HL-60/S4 (cell line): ENCODE data around the gene SCAMP5.

Experiments
- in situ Hi-C: fragments of 300-500 bp; cut with MboI; formaldehyde crosslinking; loops from 2 replicates; pipeline ENCODE4 v1.14.3; 2022; ENCODE audit warnings: low sequenced_read_pairs

The SCAMP5 gene

DNA sequence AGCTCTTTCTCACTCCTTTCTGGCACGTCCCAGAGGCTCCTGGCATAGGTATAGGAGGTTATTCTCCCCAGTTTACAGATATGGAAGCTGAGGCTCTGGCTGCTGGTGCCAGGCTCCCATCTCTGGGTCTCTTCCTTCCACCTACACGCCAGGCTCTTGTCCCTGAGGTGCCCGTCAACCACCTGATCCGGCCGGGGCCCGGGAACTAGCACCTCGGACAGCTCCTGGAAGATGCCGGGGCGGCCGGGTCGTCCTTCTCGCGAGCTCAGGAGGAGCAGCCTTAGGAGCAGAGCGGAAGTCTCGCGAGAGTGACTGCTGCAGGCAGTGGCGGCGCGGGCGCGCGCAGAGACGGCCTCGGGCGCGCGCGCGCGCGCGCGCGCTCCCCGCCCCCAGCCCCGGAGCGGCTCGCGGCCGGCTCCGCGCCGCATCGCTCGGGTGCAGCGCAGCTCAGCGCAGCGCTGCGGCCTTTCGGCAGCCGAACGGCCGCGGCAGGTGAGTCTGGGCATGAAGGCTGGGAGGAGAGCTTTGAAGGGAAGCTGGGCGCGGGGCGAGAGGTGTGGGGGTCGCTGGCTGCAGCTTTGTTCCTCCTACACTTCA is at the start of gene SCAMP5:
TSS of gene SCAMP5 (plus strand) at position 382 of the 597 bp plus-strand sequence. CDS start 16,277 bp downstream, outside the sequence.
- in situ Hi-C loops = no loop called here

- in situ Hi-C loops = loop anchor here (25.0 kb wide), 1 partner anchor 563 kb away; no protein-coding TSS in a partner anchor
Measured at GRCh38 chr15:74950078-74950908, 45.1 kb upstream of the SCAMP5 start.

DNA sequence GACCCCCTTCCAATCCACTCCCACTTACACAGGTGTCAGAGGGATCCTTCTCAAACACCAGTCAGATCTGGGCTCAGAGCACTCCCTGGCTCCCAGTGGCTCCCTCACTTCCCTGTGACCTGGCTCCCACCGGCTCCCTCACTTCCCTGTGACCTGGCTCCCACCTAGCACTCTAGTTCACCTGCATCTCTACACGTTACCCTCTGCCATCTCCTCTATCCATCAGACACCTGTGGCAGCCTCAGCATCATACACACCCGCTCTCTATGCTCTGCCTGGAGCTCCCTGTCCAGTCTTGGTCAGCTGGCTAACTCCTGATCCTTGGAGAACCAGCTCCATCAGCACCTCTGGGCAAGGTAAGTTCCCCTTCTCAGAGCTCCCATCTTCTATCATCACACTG is 44.4 kb upstream of the SCAMP5 start:
- in situ Hi-C loops = loop anchor here (25.0 kb wide), 1 partner anchor 564 kb away; no protein-coding TSS in a partner anchor

DNA sequence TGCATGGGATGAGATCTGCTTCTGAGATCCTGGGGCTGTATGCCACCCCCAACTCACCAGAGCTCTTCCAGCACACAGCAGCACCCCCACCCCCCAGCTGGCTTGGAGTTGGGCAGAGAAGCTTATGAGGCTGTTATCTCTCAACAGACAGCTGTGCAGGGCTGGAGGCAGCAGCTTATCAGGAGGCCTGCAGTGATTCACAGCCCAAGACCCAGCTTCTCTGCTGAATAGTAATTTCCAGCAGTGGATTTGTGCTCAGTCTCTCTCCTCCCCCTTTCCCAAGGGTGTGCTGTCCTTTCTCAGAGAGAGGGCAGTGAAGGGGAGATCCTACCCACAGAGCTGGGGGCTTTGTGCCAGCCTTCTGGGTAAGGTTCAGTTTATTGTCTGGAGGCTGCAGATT is 40.8 kb upstream of the SCAMP5 start:
- in situ Hi-C loops = loop anchor here (25.0 kb wide), 1 partner anchor 567 kb away; no protein-coding TSS in a partner anchor

DNA sequence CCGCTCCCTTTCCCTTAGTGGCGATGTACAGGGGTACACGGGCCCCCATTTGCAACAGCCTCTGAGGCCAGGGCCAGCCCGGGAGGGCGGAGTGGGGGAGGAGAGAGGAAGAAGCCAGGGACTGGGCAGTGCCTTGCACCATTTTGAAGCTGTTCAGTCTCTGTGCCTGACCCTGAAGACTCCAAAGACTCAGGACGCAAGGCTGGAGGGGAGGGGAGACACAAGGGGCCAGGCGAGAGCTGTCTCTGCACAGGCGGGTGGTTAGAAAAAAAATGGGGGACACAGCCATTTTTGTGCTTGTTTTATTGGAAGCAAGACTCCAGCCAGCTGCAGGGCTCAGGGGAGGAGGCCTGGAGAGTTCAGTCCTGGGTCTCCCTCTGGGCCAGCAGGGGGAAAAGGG is 40.3 kb upstream of the SCAMP5 start:
- in situ Hi-C loops = loop anchor here (25.0 kb wide), 1 partner anchor 568 kb away; no protein-coding TSS in a partner anchor

DNA sequence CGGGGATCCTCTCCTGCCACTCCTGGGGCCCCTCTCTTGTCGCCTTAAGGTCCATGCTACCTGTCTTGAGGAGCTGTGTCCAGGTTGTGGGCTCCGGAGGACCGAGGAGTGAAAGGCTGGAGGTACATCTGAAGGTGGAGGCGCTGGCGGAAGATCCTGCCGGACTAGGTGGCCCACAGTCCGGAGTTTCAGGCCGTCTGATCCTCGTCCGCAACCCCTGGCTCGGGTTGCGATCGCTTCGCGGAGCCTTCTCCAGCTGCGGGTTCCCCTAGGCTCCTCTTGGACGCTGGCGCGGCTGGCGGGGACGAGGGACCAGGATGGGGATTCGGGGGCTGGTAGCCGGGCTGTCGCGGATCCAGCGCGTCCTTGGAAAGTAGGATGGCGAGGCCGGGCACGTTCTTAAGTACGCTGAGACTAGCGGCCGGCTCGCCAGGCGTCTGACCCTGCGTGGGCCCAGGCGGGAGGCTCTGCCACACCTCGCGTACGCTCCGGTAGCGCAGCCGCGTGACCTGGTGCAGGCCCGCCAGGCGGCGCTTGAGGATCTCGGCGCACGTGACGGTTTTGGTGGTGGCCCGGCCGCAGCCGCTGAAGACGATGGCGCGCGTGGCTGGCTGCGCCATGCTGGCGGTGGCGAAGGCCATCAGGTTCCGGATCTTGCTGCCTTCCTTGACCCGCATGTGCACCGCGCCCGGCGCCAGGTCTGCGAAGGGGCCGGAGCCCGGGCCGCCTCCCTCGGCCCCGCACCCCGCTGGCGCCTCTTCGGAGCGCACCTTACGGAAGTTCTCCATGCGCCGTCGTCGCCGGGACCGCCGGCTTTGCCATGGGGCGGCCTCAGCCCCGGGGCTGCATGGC is 39.3 kb upstream of the SCAMP5 start:
- in situ Hi-C loops = loop anchor here (25.0 kb wide), 1 partner anchor 569 kb away; no protein-coding TSS in a partner anchor

DNA sequence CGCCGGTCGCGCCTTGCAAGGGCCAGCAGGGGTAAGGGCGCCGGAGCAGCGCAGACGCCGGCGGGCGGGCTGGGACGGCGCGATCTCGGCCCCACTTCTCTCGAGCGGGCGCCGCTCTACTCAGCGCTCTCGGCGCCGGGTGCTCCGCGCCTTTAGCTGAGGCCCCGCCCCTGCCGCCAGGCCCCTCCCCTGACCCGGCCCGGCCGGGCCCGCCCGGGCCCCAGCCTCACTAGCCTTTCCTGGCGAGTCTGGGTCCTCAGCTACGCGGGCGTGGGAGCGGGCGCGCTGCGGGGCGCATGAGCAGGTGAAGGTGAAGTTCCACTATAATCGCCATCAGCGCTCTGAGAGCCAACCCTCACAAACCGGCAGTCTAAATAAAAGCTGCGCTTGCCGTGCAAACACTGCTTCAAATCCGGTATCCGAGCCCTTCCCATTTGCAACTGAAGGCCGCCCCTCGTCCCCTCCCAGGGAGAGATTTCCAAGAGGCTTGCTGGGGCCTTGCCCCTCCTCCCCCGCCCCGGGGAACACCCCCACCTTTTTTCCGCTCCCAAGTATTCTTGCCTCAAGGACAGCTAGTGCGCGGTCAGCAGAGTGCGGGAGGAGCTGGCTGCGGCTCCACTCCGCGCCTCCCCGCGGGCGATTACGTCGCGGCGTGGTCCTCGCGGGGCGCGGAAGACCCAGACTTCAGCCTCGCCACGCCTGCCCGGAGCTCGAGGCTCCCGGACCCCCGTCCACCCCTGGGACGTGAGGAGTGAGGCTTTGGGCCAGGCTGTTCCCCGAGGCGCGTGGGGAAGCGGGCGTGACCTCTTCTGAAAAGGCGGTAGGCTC is 38.5 kb upstream of the SCAMP5 start, which contains the start of gene RPP25:
TSS of gene RPP25 (minus strand) at position 125 of the 828 bp plus-strand sequence. CDS start 189 bp downstream, outside the sequence.
- in situ Hi-C loops = loop anchor here (25.0 kb wide), 1 partner anchor 570 kb away; no protein-coding TSS in a partner anchor

DNA sequence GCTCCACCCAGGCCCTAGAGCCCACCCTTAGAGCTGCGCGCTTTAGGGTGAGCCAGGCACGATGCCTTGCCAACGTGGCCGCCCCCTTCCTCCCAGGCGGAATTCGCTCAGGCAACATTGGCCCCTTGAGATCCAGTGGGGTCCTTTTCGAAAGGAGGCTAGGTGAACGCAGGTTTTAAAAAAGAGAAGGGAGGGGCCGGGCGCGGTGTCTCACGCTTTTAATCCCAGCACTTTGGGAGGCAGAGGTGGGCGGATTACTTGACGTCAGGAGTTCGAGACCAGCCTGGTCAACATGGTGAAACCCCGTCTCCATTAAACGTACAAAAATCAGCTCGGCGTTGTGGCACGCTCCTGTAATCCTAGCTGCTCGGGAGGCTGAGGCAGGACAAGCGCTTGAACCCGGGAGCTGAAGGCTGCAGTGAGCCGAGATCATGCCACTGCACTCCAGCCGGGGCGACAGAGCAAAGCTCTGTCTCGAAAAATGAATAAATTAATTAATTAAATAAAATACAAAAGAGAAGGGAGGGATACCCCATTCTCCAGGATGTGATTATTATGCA is 37.8 kb upstream of the SCAMP5 start:
- in situ Hi-C loops = loop anchor here (25.0 kb wide), 1 partner anchor 570 kb away; no protein-coding TSS in a partner anchor

GRCh38 chr15:74958320-74958907 is 36.9 kb upstream of the SCAMP5 start:
- in situ Hi-C loops = loop anchor here (25.0 kb wide), 1 partner anchor 571 kb away; no protein-coding TSS in a partner anchor

DNA sequence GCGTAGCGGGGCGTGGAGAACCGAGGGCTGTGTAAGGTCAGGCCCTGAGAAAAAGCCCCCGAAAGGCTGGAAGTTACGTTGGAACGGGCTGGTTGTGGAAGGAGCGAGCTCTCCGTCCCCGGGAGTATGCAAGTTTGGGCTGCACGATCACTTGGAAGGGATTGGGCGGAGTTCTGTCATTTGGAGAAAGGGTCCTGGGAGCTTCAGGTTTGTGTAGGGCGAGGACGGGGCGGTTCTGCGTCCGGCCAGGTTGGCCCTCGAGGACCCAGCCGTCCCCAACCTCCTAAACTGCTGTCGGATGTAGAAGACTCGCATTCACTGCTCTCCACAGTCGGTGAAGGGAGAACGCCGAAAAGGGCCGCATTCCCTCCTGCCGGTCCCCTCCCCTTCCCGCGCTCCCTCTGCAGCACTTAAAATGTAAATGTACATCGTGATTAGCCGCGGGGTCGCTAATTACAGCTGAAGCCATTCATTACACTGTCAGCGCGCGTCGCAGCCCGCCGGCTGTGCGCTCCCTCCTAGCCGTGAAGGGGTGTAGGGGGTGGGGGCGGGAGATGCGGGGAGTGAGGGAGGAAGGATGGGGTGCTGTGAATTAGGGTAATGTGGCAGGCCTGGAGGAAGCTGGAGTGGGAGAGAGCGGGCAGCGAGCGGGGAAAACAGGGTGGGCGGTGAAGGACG is 36.3 kb upstream of the SCAMP5 start:
- in situ Hi-C loops = loop anchor here (25.0 kb wide), 1 partner anchor 572 kb away; no protein-coding TSS in a partner anchor

GRCh38 chr15:74959586-74959939 is 35.8 kb upstream of the SCAMP5 start:
- in situ Hi-C loops = loop anchor here (25.0 kb wide), 1 partner anchor 572 kb away; no protein-coding TSS in a partner anchor

GRCh38 chr15:74960286-74960685 is 35.1 kb upstream of the SCAMP5 start:
- in situ Hi-C loops = loop anchor here (25.0 kb wide), 1 partner anchor 573 kb away; no protein-coding TSS in a partner anchor

- in situ Hi-C loops = loop anchor here (25.0 kb wide), 1 partner anchor 574 kb away; no protein-coding TSS in a partner anchor
Measured at GRCh38 chr15:74960995-74961588, 34.3 kb upstream of the SCAMP5 start.

DNA sequence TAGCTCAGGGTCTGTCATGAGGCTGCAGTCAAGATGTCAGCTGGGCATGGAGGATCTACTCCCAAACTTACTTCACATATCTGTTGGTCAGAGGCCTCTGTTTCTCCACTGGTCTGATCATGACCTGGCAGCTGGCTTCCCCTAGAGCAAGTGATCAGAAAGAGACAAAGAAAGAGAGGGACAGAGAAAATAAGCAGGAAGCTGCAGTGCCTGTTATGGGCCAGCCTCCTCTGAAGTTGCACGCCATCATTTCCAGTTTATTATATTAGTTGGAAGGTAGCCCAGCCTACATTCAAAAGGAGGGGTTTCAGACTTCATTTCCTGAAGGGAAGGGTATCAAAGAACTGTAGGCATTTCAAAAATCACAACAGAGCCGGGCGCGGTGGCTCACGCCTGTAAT is 33.7 kb upstream of the SCAMP5 start:
- in situ Hi-C loops = loop anchor here (25.0 kb wide), 1 partner anchor 574 kb away; no protein-coding TSS in a partner anchor

DNA sequence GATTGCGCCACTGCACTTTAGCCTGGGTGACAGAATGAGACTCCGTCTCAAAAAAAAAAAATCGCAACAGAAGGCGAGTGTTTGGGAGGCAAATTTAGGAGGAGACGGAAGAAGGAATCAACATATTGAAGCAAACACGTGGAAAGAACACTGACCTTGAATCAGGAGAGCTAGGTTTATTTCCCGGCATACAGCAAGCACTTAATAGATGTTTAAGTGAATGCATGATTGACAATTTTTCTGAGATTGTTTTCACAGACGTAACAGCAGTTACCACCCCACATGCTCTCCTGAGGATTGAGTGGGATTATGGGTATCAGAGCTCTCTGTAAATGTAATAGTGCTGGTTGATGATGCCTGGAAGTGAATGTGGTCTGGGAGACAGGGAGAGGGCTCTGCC is 33.1 kb upstream of the SCAMP5 start:
- in situ Hi-C loops = loop anchor here (25.0 kb wide), 1 partner anchor 575 kb away; no protein-coding TSS in a partner anchor

- in situ Hi-C loops = loop anchor here (25.0 kb wide), 1 partner anchor 575 kb away; no protein-coding TSS in a partner anchor
Measured at GRCh38 chr15:74962671-74963070, 32.7 kb upstream of the SCAMP5 start.

DNA sequence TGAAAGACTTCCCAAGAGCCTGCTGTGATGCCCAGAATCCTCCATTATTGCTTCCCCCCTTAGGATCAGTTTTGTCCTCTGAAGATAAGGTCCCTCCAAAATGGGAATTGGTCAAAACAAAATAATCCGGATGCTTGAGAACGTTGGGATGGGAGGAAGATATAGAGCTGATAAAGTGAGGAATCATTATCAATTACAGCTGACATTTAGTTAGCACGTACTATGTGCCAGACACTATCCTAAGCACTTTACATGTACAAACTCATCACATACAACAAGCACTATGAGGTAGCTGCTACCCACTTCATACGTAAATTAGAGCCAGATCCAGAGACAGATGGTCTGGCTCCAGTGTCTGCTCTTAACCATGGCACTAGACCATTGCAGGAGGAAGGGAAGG is 32.1 kb upstream of the SCAMP5 start:
- in situ Hi-C loops = loop anchor here (25.0 kb wide), 1 partner anchor 576 kb away; no protein-coding TSS in a partner anchor
